Glutamatergic neuron (in vitro differentiated cells): ENCODE measurements around the gene PIM3. TPM values are rescaled to one million over a fixed set of nuclear protein-coding genes. Genes with fewer than 3 reads are reported as not detected.

Experiments
- DNase-seq: peaks from one replicate; pipeline ENCODE4 v3.0.0; 2022
- H3K27ac Mint-ChIP-seq: one replicate; pipeline ENCODE4 v1.8.0; 2020; ENCODE audit warnings: mild to moderate bottlenecking, mixed read lengths, inconsistent platforms; ENCODE audit not compliant: unreplicated experiment
- H3K27me3 Mint-ChIP-seq: one replicate; pipeline ENCODE4 v1.8.0; 2020; ENCODE audit warnings: mild to moderate bottlenecking, moderate library complexity, mixed read lengths, inconsistent platforms; ENCODE audit not compliant: unreplicated experiment
- H3K36me3 Mint-ChIP-seq: one replicate; pipeline ENCODE4 v1.8.0; 2020; ENCODE audit warnings: mild to moderate bottlenecking, mixed read lengths, inconsistent platforms; ENCODE audit not compliant: unreplicated experiment
- H3K4me1 Mint-ChIP-seq: one replicate; pipeline ENCODE4 v1.8.0; 2020; ENCODE audit warnings: mild to moderate bottlenecking, low read depth, mixed read lengths, inconsistent platforms; ENCODE audit not compliant: unreplicated experiment
- H3K4me3 Mint-ChIP-seq: one replicate; pipeline ENCODE4 v1.8.0; 2020; ENCODE audit warnings: mild to moderate bottlenecking, mixed read lengths, inconsistent platforms; ENCODE audit not compliant: unreplicated experiment
- H3K9me3 Mint-ChIP-seq: one replicate; pipeline ENCODE4 v1.8.0; 2020; ENCODE audit warnings: mild to moderate bottlenecking, moderate library complexity, mixed read lengths, inconsistent platforms; ENCODE audit not compliant: unreplicated experiment
- CTCF ChIP-seq: fragments of 200-600 bp; sonication (generic); IDR thresholded peaks from one replicate; pipeline ENCODE4 v1.5.0; 2021; ENCODE audit not compliant: partially characterized antibody, unreplicated experiment
- total RNA-seq: library from RNA; stranded (reverse); fragmentation: NEBNext Ultra II Directional; extraction: Animal tissue kit (Norgen Biotek cat#: 25700); gene quantifications from one replicate; pipeline ENCODE4 v1.2.1, GENCODE V29; 2021; ENCODE audit not compliant: unreplicated experiment

The PIM3 gene
- total RNA-seq, 1 donor from 2014 or later, result 32.3 TPM

GRCh38 chr22:49968313-49968830 lies 7.8 kb downstream of the PIM3 start:
- H3K36me3 Mint-ChIP-seq, result no peaks in the 10 kb centered on the region
- peaks cover 16% of the 10 kb centered on the region for H3K27me3 Mint-ChIP-seq
- peaks cover 10% of the 10 kb centered on the region for H3K4me1 Mint-ChIP-seq
- H3K9me3 Mint-ChIP-seq, result peaks cover 6% of the 10 kb centered on the region
- TF ChIP-seq CTCF, result no peak
- peak overlapping the region; percentile 71 for H3K4me3 Mint-ChIP-seq
- DNase-seq, result peak; percentile 25
- peak overlapping the region; percentile 93 for H3K27ac Mint-ChIP-seq

DNA sequence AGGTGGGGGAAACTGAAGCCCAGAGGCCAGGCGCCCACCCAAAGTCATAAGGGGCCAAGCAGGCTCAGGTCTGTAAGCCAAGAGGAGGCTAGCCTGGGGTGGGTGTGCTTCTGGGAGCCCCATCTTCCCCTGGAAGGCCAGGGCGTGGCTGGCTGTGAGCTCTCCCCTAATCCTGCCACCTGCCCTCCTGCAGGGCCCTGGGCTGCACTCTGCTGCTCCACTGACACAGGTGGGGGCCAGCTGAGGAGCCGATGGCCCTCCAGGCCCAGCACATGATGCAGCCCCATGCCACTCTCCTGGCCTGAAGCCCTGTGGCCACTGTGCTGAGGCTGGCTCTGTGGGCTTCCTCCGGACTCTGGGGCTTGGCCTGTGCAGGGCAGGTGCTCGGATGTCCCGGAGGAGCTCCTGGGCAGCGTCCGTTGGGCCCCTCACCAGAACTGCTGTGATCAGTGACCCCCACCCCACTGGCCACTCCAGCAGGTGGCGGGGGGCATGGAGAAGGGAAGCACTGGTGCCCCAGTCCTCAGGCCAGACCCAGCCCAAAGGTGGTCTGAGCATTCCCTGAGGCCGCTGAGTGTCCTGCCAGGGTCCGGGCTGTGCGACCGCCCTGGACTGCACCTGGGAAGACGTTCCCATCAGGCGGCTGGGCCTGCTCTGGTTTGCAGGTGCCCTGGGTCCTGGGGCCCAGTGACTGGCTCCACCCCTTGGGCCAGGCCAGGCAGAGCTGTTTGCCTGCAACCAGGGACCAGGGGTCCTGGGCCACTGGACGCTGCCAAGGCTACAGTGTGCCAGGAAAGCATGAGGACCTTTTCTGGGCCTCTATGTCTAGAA lies 8.5 kb downstream of the PIM3 start:
- Mint-ChIP-seq H3K9me3 (peaks cover 4% of the 10 kb centered on the region), H3K27me3 (peaks cover 14% of the 10 kb centered on the region), H3K4me3 (no peak overlapping the region), H3K36me3 (no peaks in the 10 kb centered on the region), H3K27ac (no peak overlapping the region), H3K4me1 (peaks cover 8% of the 10 kb centered on the region)
- TF ChIP-seq CTCF, result no peak
- peak; percentile 14 for DNase-seq

DNA sequence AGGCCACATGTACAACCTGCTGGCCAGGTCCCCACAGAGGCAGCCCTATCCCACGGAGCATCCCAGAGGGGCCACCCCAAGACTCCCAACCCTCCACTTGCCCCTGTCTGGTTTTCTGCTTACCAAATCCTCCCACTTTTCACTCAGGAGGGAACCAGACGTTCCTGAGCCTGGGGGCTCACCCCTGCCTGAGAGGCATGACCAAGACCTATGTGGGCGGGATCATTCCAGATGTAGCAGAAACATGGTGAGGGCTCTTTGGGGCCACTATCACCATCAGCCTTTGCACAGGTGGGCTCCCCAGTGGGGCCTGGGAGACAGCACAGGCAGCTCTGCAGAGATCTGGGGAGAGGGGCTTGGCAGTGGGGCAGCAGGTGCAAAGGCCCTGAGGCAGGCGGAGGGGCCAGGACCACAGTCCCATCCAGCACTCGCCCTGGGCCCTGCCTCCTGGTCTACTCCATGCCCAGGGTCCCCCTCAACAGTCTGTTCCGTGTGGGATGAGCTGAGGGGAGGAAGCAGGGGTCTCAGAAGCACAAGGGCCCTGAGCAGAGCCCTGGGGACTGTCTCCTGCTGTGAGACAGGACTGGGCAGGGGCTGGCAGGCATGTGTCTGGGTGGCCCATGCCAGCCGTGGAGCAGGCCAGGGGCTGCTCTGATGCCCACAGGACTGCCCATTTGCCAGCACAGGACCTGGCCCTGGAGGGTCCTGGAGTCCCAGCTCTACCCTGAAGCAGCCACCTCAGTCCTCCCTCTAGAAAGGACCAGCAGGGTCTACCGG lies 9.4 kb downstream of the PIM3 start:
- peak; percentile 11 for DNase-seq
- no peak overlapping the region for H3K27ac Mint-ChIP-seq
- no peaks in the 10 kb centered on the region for H3K36me3 Mint-ChIP-seq
- H3K9me3 Mint-ChIP-seq, result peaks cover 4% of the 10 kb centered on the region
- peak overlapping the region; percentile 61 for H3K4me3 Mint-ChIP-seq
- TF ChIP-seq CTCF, result no peak
- H3K4me1 Mint-ChIP-seq, result peaks cover 8% of the 10 kb centered on the region
- H3K27me3 Mint-ChIP-seq, result peaks cover 12% of the 10 kb centered on the region

DNA sequence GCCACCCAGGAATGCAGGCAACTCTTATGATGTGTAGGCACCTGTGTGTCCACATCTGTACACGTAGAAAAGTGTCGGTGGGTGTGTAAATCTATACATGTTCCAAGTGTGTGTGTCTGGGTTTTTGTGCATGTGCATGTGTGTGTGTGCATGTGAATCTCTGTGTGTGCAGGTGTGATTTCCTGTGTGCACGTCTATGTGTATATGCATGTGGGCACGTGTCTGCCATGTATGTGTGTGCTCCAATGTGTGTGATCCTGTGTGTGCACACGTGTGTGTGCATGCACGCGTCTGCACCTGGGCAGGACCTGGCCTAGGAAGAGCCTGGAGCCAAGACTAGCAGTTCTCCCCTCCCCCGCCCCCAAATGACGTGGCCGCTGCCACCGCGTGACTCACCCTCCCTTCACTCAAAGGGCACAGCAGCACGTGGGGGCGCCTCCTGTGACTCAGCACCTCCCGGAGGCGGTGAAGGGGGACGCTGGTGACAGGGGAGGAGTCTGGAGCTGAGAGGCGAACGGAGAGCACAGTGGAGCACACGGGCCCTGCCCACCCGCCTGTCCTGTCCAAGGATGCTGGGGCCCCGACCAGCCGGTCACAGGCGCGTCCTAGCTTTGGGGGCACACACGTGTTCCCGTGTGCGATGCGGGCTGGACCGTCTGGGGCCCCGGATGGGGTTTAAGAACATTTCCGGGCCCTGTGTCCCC lies 10.1 kb downstream of the PIM3 start:
- H3K4me1 Mint-ChIP-seq, result peaks cover 8% of the 10 kb centered on the region
- peak overlapping the region; percentile 69 for H3K27ac Mint-ChIP-seq
- H3K4me3 Mint-ChIP-seq, result peak overlapping the region; percentile 61
- DNase-seq, result peak; percentile 75
- peaks cover 3% of the 10 kb centered on the region for H3K36me3 Mint-ChIP-seq
- H3K9me3 Mint-ChIP-seq, result peaks cover 9% of the 10 kb centered on the region
- no peak for TF ChIP-seq CTCF
- peaks cover 12% of the 10 kb centered on the region for H3K27me3 Mint-ChIP-seq
